Dendritic cell treated with granulocyte-macrophage colony-stimulating factor and Interleukin-4, amounts not matched to agents 40 ng/mL and 50 ng/mL, for 4 days (primary cell): ENCODE measurements around the gene SWSAP1.
"Not testable (repeated sequence)": the region's sequence is repeated elsewhere in the genome, so short reads cannot be mapped to it uniquely, and the experiment has no call there.

Source experiments
- H3K27ac Mint-ChIP-seq: one replicate; pipeline ENCODE4 v1.8.0; 2022; ENCODE audit warnings: mild to moderate bottlenecking, mixed read lengths
- H3K27me3 Mint-ChIP-seq: one replicate; pipeline ENCODE4 v1.8.0; 2022; ENCODE audit warnings: mild to moderate bottlenecking, mixed read lengths
- H3K36me3 Mint-ChIP-seq: one replicate; pipeline ENCODE4 v1.8.0; 2022; ENCODE audit warnings: low read depth, mixed read lengths
- H3K4me1 Mint-ChIP-seq: one replicate; pipeline ENCODE4 v1.8.0; 2022; ENCODE audit warnings: low read depth, mixed read lengths
- H3K4me3 Mint-ChIP-seq: one replicate; pipeline ENCODE4 v1.8.0; 2022; ENCODE audit warnings: mild to moderate bottlenecking, moderate library complexity, mixed read lengths
- H3K9me3 Mint-ChIP-seq: one replicate; pipeline ENCODE4 v1.8.0; 2022; ENCODE audit warnings: mixed read lengths
- intact Hi-C: fragments of 100-400 bp; cut with micrococcal nuclease; formaldehyde crosslinking; loops from one replicate; pipeline ENCODE4 v1.15.0; 2022

SWSAP1 gene

DNA sequence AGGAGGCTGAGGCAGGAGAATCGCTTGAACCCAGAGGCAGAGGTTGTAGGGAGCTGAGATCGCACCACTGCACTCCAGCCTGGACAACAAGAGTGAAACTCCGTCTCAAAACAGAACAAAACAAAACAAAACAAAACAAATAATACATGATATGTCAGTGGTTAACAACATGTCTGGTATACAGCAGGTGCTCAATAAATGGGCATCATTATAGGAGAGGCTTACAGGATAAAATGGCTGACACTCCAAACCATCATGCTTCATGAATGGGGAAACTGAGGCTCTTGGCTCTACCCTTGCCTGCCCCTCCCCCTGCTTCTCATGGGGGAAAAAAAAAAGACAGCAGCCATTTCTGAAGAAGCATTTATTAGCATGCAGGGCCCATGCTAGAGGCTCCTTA lies 32.0 kb upstream of the SWSAP1 start:
- Mint-ChIP-seq H3K4me1 (peaks cover 52% of the 10 kb centered on the region), H3K27me3 (no peaks in the 10 kb centered on the region), H3K27ac (no peak overlapping the region), H3K4me3 (no peak overlapping the region), H3K36me3 (peaks cover 32% of the 10 kb centered on the region), H3K9me3 (no peaks in the 10 kb centered on the region)
- intact Hi-C loops, result loop anchor here (5.0 kb wide), 1 partner anchor 50 kb away; no protein-coding TSS in a partner anchor

DNA sequence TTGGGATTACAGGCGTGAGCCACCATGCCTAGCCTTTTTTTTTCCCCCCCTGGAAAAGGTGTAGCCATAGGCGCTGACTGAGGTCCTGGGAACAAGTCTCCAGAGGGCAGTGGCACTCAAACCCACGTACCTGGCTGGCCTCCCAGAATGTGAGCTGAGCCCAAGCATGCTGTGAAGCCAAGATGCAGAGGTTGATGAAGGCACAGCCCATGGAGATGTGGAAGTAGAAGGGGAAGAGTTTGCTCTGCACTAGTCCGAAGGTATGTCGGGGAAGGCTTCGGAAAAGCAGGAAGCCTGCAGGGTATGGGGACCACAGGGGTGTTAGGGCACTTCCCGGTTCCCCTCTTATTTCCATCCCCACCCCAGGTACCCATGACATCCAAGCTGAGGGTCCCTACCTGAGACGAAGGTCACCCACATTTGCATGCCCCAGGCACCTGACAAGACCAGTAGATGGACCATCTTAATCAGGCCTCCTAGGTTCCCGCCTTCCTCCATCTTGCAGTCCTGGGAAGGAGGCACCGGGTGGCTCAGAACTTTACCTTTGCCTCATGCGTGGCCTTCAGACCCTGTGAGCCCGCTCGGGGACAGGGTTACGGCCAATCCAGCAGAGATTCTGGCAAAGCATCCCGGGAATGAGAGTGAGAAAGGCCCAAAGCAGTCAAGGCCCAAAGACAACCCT lies 29.2 kb upstream of the SWSAP1 start:
- no peaks in the 10 kb centered on the region for H3K27me3 Mint-ChIP-seq
- peak overlapping the region; percentile 93 for H3K4me3 Mint-ChIP-seq
- H3K36me3 Mint-ChIP-seq, result peaks cover 35% of the 10 kb centered on the region
- peak overlapping the region; percentile 93 for H3K27ac Mint-ChIP-seq
- intact Hi-C loops, result no loop called here
- H3K9me3 Mint-ChIP-seq, result peaks cover 11% of the 10 kb centered on the region
- peaks cover 34% of the 10 kb centered on the region for H3K4me1 Mint-ChIP-seq

DNA sequence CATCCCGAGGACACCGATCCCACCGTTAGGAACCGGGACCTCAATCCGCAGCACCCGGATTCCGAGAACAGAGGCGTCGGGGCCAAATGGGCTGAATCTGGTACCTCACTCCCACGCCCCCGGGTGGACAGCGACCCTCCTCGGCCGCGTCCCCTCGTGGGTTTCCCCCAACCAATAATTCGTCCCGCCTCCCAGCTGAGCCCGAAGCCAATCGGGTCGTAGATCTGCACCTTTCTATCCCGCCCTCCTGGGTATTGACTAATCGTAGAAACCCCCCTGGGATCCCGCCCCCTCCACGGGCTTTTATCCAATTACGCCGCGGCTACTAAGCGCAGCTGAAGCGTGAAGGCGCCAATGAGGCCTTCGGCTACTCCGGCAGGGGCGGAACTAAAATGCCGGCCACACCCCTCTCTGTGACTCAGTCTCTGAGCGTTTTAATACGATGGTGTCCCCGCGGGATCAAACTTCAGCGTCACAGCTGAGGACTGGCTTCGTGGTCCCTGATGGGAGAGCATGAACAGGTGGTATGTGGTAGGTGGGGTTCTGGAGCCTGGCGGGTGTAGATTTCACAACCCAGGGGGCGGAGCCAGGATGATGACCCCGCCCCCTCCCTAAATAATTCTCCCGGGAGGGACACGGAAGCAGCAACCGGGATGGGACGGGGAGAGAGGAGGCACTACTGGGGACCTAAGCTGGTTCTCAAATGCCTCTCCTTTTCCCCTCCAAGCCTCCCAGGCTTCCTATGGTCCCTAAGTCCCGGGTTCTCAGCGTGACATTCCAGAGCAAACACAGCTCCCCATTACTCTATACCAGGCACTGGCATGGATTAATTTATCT lies 28.1 kb upstream of the SWSAP1 start, which contains the start of the genes CCDC159 and TMEM205:
TSS of gene CCDC159 (plus strand) at position 416 of the 837 bp plus-strand sequence. CDS start at position 504, 88 bp downstream.
TSS of gene TMEM205 (minus strand) at position 165 of the 837 bp plus-strand sequence. CDS start 649 bp downstream, outside the sequence.
- Mint-ChIP-seq H3K9me3 (peaks cover 11% of the 10 kb centered on the region), H3K4me1 (peaks cover 34% of the 10 kb centered on the region), H3K27me3 (no peaks in the 10 kb centered on the region), H3K36me3 (peaks cover 35% of the 10 kb centered on the region), H3K4me3 (peak within 1 kb of the TSS; percentile 93), H3K27ac (peak within 1 kb of the TSS; percentile 93)
- intact Hi-C loops, result loop anchor here (1.0 kb wide), 2 partner anchors 9 to 28 kb away; partner anchors contain the start of genes PLPPR2 and SWSAP1

DNA sequence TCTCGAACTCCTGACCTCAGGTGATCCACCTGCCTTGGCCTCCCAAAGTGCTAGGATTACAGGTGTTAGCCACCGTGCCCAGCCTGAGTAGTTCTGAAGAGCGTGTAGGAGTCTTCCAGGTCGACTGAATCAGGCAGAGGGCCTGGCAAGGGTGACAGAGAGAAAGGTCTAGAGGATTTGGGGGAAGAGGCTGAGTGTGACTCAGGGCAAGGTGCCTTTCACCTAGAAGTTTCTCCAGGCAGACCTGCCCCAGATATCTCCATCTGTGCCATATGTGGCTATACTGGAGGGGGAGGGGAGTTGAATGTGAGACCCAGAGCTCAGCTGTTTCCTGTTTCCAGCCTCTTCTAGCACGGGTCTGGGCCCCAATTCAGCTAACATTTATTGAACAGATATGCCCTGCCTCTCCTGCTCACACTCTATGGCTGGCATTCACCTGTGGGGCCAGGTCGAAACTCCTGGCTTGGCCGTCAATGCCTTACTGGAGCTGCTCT lies 26.9 kb upstream of the SWSAP1 start:
- H3K9me3 Mint-ChIP-seq, result peaks cover 11% of the 10 kb centered on the region
- no peaks in the 10 kb centered on the region for H3K27me3 Mint-ChIP-seq
- peaks cover 34% of the 10 kb centered on the region for H3K4me1 Mint-ChIP-seq
- H3K36me3 Mint-ChIP-seq, result peaks cover 36% of the 10 kb centered on the region
- H3K4me3 Mint-ChIP-seq, result no peak overlapping the region
- intact Hi-C loops, result no loop called here
- H3K27ac Mint-ChIP-seq, result peak overlapping the region; percentile 93

DNA sequence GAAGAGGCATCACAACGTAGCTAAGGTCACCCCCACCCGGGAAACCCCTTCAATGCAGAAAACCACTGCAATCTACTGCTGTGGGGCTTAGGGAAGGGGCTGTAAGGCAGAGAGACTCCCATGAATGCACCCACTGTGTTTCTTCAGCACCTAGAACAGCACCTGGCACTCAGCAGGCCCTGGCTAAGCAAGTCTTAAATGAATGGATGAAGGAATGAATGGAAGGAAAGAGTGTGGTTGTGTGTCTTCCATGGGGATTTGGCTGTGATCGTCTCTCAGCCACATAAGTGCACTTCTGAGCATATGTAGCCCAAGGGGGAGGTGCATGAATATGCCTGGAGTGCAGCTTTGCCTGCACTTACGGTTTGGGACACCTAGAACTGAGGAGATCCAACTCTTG lies 25.3 kb upstream of the SWSAP1 start:
- Mint-ChIP-seq H3K9me3 (peaks cover 11% of the 10 kb centered on the region), H3K4me3 (no peak overlapping the region), H3K4me1 (peaks cover 34% of the 10 kb centered on the region), H3K27me3 (no peaks in the 10 kb centered on the region), H3K36me3 (peaks cover 31% of the 10 kb centered on the region), H3K27ac (no peak overlapping the region)
- intact Hi-C loops, result no loop called here

DNA sequence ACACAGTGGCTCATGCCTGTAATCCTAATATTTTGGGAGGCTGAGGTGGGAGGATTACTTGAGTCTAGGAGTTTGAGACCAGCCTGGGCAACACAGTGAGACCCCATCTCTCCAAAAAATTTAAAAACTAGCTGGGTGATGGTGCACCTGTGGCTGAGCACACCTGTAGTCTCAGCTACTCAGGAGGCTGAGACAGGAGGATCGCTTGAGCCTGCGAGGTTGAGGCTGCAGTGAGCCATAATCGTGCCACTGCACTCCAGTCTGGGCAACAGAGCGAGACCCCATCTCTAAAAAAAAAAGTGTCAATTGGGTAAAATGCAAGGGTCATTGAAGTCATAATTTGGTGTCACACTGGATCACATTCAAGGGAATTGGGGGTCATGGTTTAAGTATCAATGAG lies 20.4 kb upstream of the SWSAP1 start:
- H3K27ac Mint-ChIP-seq, intact Hi-C loops, H3K4me3 Mint-ChIP-seq: not testable (repeated sequence)

DNA sequence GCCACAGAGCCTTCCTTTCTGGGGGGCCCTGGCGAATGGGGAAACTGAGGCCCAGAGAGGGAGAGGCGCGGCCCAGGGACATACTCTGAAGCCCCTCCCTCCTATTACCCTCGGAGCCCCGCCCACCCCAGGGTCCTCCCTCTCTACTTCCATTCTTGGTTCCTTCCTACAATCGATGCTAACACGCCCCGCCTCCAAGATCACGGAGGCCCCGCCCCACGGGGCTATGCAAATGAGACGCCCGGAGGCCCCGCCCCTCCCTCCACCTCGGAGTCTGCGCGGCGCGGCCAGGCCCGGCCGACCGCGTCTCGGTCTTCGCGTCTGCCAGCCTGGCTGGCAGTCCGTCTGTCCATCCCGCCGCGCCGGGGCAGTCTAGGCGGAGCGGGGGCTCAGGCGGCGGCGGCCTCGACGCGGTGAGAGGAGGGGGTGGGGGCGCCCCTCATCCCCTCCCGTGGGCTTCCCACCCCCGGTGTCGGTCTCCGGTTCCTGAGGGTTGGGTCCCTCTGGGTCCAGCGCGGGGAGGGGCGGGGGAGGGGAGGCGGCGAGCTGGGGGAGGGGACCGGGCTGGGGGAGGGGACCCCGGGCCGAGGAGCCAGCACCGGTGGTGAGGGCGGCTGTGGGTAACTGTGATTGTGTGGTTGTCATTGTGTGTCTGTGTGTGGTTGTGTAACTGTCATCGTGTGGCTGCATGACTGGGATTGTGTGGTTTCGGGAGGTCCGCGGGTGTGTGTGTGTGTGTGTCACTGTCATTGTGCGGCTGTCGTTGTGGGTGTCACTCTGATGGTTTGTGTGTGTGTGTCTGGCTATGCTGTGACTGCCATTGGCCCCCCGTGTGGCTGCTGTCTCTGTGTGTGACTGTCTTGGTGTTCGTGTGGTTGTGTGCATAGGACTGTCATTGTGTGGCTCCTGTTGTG lies 19.0 kb upstream of the SWSAP1 start, which contains the start of gene PLPPR2:
TSS of gene PLPPR2 (plus strand) at position 273 of the 914 bp plus-strand sequence. CDS start 2,242 bp downstream, outside the sequence.
- Mint-ChIP-seq H3K4me3 (peak within 1 kb of the TSS; percentile 80), H3K9me3 (no peaks in the 10 kb centered on the region), H3K36me3 (peaks cover 25% of the 10 kb centered on the region), H3K27ac (peak within 1 kb of the TSS; percentile 67), H3K4me1 (peaks cover 27% of the 10 kb centered on the region), H3K27me3 (no peaks in the 10 kb centered on the region)
- intact Hi-C loops, result loop anchor here (1.0 kb wide), 1 partner anchor 9 kb away; the partner anchor contains the start of genes CCDC159 and TMEM205

More for the DNA sequence above, 20.4 kb upstream of the SWSAP1 start:
- Mint-ChIP-seq H3K36me3 (peaks cover 21% of the 10 kb centered on the region), H3K4me1 (peaks cover 27% of the 10 kb centered on the region)
- H3K27me3 Mint-ChIP-seq, H3K9me3 Mint-ChIP-seq: not testable (repeated sequence)

DNA sequence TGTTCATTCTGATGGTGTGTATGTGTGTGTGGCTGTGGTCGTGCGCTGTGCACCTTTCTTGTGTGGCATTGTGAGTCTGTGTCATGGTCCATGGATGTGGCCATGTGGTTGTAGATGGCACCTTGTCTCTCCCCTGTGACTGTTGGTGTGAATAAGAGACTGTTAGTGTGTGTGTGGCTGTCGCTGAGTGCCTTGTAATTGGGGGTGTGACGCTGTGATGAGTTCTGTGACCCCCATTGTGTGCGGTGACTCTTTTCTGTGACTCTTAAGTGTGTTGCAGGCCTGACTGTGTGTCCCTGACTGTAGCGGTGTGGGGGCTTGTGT lies 18.4 kb upstream of the SWSAP1 start:
- Mint-ChIP-seq H3K4me1 (peaks cover 27% of the 10 kb centered on the region), H3K9me3 (no peaks in the 10 kb centered on the region), H3K4me3 (peak overlapping the region; percentile 80), H3K27me3 (no peaks in the 10 kb centered on the region), H3K27ac (peak overlapping the region; percentile 67), H3K36me3 (peaks cover 29% of the 10 kb centered on the region)
- intact Hi-C loops, result no loop called here

DNA sequence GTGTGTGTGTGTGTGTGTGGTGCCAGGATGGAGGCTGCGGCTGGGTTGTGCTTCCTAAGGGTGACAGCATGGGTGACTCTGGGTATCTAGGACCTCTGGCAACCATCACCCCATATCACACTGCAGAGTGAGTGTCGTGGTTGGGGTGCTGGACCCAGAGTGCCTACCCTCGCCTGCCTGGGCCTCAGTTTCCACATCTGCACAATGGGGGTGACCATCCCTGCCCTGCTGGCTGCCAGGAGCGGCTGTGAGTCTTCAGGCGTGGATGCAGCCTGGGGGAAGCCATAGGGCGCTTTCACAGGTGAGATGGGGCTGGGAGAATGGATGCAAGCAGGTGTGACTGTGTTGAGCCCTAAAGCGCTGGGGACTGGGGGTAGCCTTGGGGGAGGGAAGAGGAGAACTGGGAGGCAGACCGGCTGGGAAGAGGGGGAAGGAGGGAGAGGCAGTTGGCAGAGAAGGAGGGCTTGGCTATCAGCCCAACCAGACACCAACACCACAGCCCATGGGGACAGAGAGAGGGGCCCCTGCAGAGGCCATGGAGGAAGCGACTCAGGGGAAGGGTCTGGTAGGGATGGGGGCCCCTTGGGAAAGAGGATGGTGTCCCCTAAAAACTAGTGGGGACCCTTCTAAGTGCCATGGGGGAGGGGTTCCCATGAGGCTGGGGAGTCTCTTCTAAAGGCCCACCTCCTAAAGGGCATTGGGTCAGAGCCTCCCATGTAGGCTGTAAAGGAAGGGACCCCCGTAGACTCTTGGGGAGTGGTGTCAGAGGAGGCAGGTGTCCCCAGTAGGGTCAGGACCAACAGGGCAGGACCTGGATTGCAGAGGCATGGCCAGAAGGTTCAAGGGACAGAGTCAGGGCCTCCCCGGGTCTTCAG lies 17.6 kb upstream of the SWSAP1 start:
- H3K27ac Mint-ChIP-seq, result no peak overlapping the region
- peaks cover 27% of the 10 kb centered on the region for H3K4me1 Mint-ChIP-seq
- peaks cover 35% of the 10 kb centered on the region for H3K36me3 Mint-ChIP-seq
- H3K4me3 Mint-ChIP-seq, result no peak overlapping the region
- H3K27me3 Mint-ChIP-seq, result no peaks in the 10 kb centered on the region
- H3K9me3 Mint-ChIP-seq, result no peaks in the 10 kb centered on the region
- intact Hi-C loops, result no loop called here

DNA sequence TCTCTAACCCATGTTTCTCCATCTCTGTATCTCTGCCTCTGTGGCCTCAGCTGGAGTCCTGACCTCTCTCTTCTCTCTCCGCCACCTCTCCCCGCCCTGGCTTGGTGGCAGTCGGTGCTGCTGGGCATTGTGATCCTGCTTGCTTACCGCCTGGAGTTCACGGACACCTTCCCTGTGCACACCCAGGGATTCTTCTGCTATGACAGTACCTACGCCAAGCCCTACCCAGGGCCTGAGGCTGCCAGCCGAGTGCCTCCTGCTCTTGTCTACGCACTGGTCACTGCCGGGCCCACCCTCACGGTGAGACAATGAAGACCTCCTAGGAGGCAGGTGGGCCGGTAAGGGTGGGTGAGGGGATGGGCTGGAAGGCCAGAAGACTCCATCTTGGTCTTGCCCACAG lies 15.0 kb upstream of the SWSAP1 start:
- no peaks in the 10 kb centered on the region for H3K27me3 Mint-ChIP-seq
- H3K36me3 Mint-ChIP-seq, result peaks cover 52% of the 10 kb centered on the region
- intact Hi-C loops, result no loop called here
- H3K4me3 Mint-ChIP-seq, result no peak overlapping the region
- H3K27ac Mint-ChIP-seq, result no peak overlapping the region
- peaks cover 27% of the 10 kb centered on the region for H3K4me1 Mint-ChIP-seq
- H3K9me3 Mint-ChIP-seq, result no peaks in the 10 kb centered on the region

DNA sequence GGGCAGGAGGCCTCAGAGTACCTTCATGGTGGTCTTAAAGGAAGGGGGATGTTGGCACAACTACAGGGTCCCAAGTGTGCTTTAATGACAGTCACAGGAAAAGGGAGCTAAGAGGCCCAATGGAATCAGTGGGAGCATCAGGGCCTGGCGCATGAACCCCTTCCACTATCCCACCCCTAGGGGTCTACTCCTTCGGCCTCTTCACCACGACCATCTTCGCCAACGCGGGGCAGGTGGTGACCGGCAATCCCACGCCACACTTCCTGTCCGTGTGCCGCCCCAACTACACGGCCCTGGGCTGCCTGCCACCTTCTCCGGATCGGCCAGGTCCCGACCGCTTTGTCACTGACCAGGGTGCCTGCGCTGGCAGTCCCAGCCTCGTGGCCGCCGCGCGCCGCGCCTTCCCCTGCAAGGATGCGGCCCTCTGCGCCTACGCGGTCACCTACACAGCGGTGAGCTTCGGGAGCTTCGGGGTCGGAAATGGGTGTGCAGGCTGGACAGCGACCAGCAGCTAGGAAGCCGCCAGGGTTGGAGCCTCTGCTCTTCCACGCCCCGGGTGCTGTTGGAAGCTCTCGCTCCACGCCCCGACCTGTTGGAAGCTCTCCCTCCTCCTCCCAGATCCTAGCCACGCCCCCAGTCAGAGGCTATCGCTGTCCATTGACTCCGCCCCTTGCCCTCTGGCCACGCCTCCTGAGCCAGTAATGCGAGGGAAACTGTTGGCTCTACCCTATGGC lies 13.3 kb upstream of the SWSAP1 start:
- intact Hi-C loops, result no loop called here
- H3K4me1 Mint-ChIP-seq, result peaks cover 19% of the 10 kb centered on the region
- H3K27ac Mint-ChIP-seq, result no peak overlapping the region

More for the DNA sequence above, 13.3 kb upstream of the SWSAP1 start:
- Mint-ChIP-seq H3K36me3 (peaks cover 70% of the 10 kb centered on the region), H3K9me3 (no peaks in the 10 kb centered on the region), H3K27me3 (no peaks in the 10 kb centered on the region), H3K4me3 (no peak overlapping the region)
